Sigmoid colon (tissue), 7 donors: Measurements from ENCODE around the gene SYDE2. TPM values are rescaled to one million over a fixed set of nuclear protein-coding genes. Genes with fewer than 3 reads are reported as not detected.

Experiments
- DNase-seq: peaks from one replicate; pipeline ENCODE4 v3.0.0-alpha.2; 2019
- H3K27ac ChIP-seq, 4 donors: fragments of 200-600 bp; sonication (generic); one replicate each; pipeline ENCODE4 v1.5.1; 2016 to 2019; ENCODE audit warnings: mild to moderate bottlenecking in 1 of 4
- H3K27me3 ChIP-seq, 3 donors: fragments of 200-600 bp; sonication (generic); one replicate each; pipeline ENCODE4 v1.5.1; 2019; ENCODE audit warnings: mild to moderate bottlenecking in 1 of 3
- H3K36me3 ChIP-seq, 4 donors: fragments of 200-600 bp; sonication (generic); one replicate each; pipeline ENCODE4 v1.5.1; 2016 to 2019
- H3K4me1 ChIP-seq, 4 donors: fragments of 200-600 bp; sonication (generic); one replicate each; pipeline ENCODE4 v1.5.1; 2017 to 2019
- H3K4me3 ChIP-seq, 4 donors: fragments of 200-600 bp; sonication (generic); one replicate each; pipeline ENCODE4 v1.5.1; 2017 to 2019; ENCODE audit warnings: mild to moderate bottlenecking in 2 of 4, moderate library complexity in 1 of 4
- H3K9me3 ChIP-seq, 4 donors: fragments of 200-600 bp in 3 of 4; sonication (generic) in 3 of 4; one replicate each; pipeline versions ENCODE4 v1.5.1 to v1.6.1; 2013 to 2019
- EP300 ChIP-seq, 4 donors: sonication (generic); formaldehyde crosslinking; IDR thresholded peaks; one replicate each; pipeline ENCODE4 v1.6.1; 2017; ENCODE audit warnings: antibody characterized with exemption in 4 of 4
- POLR2A ChIP-seq, 2 donors: fragments of 450-650 bp; IDR thresholded peaks; one replicate each; pipeline ENCODE4 v1.6.1; 2016; ENCODE audit warnings: antibody characterized with exemption in 2 of 2, mild to moderate bottlenecking in 2 of 2, moderate library complexity in 2 of 2
- POLR2AphosphoS5 ChIP-seq, 4 donors: sonication (generic); formaldehyde crosslinking; IDR thresholded peaks; one replicate each; pipeline ENCODE4 v1.6.1; 2017; ENCODE audit warnings: antibody characterized with exemption in 4 of 4
- WGBS, 2 donors: extraction: QIAGEN DNeasy Blood & Tissue Kit; methylation state at CpG; one replicate each; pipeline ENCODE4 v1.1.7; 2013; 5-methylcytosine and 5-hydroxymethylcytosine counted together
- intact Hi-C: fragments of 100-400 bp; cut with DNase I; formaldehyde crosslinking; loops from one replicate; pipeline ENCODE4 v1.15.1; 2023
- polyA plus RNA-seq, 3 donors: library from polyadenylated mRNA; stranded (reverse); fragments of 200-250 nt; gene quantifications; one replicate each; pipeline ENCODE4 v1.2.3, GENCODE V29; 2013
- total RNA-seq, 4 donors: library from RNA; depleted of rRNA; stranded (reverse); fragments of >200 nt; gene quantifications; one replicate each; pipeline ENCODE4 v1.1.0, GENCODE V29; 2016
- TF ChIP-seq, protein P1 (sequence below), 4 experiments: fragments of 450-650 bp in 3 of 4; fragments of 200-600 bp in 1 of 4; IDR thresholded peaks; one replicate each; pipeline ENCODE4 v1.5.1; 2016 to 2019; ENCODE audit warnings: antibody characterized with exemption in 4 of 4, mild to moderate bottlenecking in 3 of 4, moderate library complexity in 2 of 4
- donor health status: healthy with polysubstance abuse.
- donor health status: Bipolar disorder and iron deficiency.
- donor health status: healthy.

SYDE2 gene
- total and polyA plus RNA-seq, 7 donors, result 0.46 to 87.3 (median 39.3) TPM

DNA sequence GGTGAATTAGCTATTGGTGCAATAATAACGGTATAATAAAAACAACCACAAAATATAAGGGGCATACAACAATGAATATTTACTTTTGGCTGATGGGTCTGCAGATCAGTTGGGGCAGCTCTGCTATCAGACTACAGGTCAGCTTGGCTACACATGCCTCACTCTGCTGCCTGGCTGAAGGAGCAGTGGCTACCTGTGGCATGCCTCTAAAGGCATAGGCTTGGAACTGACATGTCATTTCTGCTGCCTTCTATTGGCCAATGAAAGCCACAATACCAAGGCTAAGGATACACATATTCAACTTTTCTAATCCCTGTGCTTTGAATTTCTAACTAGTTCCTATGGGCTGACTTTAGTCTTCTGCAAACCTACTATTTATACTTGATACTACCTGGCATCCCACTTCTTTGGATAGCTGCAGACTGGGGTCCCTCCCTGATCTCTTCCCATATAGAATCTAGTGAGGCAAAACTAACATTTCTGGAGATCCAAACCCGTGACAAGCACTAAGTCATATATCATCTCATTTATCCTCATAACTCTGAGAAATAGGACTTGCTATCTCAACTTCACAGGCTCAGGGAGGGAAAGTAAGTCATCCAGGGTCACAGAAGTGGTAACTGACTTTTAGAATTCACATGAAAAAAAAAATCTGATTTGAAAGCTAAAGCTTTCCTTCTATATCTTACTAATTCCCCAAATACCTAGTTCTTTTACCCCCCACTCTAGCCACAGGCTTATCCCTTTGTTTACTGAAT is 19.2 kb upstream of the SYDE2 start:
- TF ChIP-seq, protein P1, sequence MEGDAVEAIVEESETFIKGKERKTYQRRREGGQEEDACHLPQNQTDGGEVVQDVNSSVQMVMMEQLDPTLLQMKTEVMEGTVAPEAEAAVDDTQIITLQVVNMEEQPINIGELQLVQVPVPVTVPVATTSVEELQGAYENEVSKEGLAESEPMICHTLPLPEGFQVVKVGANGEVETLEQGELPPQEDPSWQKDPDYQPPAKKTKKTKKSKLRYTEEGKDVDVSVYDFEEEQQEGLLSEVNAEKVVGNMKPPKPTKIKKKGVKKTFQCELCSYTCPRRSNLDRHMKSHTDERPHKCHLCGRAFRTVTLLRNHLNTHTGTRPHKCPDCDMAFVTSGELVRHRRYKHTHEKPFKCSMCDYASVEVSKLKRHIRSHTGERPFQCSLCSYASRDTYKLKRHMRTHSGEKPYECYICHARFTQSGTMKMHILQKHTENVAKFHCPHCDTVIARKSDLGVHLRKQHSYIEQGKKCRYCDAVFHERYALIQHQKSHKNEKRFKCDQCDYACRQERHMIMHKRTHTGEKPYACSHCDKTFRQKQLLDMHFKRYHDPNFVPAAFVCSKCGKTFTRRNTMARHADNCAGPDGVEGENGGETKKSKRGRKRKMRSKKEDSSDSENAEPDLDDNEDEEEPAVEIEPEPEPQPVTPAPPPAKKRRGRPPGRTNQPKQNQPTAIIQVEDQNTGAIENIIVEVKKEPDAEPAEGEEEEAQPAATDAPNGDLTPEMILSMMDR (IDR thresholded peaks at IDR 0.05), result no peak
- TF ChIP-seq POLR2AphosphoS5 (IDR thresholded peaks at IDR 0.05) (no peak), POLR2A (IDR thresholded peaks at IDR 0.05) (no peak), EP300 (IDR thresholded peaks at IDR 0.05) (no peak)
- no peaks in the 10 kb centered on the region for H3K9me3 ChIP-seq
- no peaks in the 10 kb centered on the region for H3K36me3 ChIP-seq
- H3K4me3 ChIP-seq, result no peak overlapping the region
- no peak for DNase-seq
- 85 to 89% methylated on average over 2 of the region's 2 CpGs for WGBS, 2 donors
- H3K4me1 ChIP-seq, result peaks cover 0 to 65% (median 60%) of the 10 kb centered on the region in 4 donors
- H3K27me3 ChIP-seq, result no peaks in the 10 kb centered on the region
- H3K27ac ChIP-seq, result peak overlapping the region; percentile 73 to 85 (median 78)
- intact Hi-C loops, result no loop called here

DNA sequence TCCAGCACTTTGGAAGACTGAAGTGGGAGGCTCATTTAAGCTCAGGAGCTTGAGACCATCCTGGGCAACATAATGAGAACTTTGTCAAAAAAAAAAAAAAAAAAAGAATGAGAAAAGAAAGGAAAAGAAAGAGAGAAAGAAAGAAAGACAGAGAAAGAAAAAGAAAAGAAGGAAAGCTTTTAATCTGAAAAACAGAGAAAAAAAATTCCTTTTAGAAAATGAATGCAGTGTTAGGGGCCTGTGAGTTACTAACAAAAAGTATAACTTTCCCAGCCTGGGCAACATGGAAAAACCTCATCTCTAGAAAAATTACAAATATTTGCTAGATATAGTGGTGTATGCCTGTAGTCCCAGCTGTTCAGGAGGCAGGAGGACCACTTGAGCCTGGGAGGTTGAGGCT is 15.9 kb upstream of the SYDE2 start:
- H3K36me3 ChIP-seq, result no peaks in the 10 kb centered on the region
- H3K4me3 ChIP-seq, result no peak overlapping the region
- intact Hi-C loops, result no loop called here
- no peak for DNase-seq
- peaks cover 0 to 38% (median 31%) of the 10 kb centered on the region in 4 donors for H3K4me1 ChIP-seq
- H3K9me3 ChIP-seq, result no peaks in the 10 kb centered on the region
- no peak overlapping the region for H3K27ac ChIP-seq
- no peaks in the 10 kb centered on the region for H3K27me3 ChIP-seq
- no peak for TF ChIP-seq POLR2AphosphoS5 (IDR thresholded peaks at IDR 0.05)
- TF ChIP-seq EP300 (IDR thresholded peaks at IDR 0.05), result no peak
- TF ChIP-seq, protein P1 (IDR thresholded peaks at IDR 0.05), result no peak
- TF ChIP-seq POLR2A (IDR thresholded peaks at IDR 0.05), result no peak

DNA sequence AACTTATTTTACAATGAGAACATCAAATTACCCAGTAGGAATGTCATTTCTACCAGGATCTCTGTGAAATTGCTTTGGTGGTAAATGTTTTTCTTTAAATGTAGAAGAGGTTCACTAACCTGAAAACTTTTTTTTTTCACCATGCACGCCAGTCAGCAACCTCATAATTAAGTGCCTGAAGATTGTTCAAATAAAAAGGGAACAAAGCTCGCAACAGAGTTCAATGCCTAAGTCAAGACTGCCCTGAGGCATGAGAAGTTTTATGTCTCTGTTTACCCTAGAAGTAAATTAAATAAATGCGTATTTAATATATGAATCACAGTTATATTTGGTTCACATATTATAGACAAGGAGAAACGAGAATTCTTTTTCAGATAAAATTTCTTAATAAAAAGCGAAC is 13.8 kb upstream of the SYDE2 start:
- WGBS, 2 donors, result 81 to 85% methylated on average over 5 of the region's 5 CpGs
- H3K4me3 ChIP-seq, result peak overlapping the region in 1 of 4 donors; percentile 8

DNA sequence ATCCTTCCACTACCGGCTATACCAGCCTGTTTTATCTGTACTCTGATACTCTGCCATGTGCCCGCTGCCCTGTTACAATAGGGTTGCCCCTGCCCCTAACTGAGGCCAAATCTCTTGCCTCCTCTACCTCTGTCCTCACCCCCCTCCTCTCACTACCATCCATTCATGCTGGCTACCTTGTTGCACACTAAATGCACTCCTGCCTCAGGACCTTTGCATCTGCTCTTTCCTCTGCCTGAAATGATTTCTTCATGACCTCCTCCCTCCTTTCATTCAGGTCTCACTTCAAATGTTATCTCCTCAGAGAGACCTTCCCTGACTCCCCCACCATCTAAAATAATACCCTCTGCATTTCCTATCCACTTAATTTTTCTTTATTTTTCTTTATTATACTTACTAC is 7.7 kb upstream of the SYDE2 start:
- intact Hi-C loops, result no loop called here
- no peak for DNase-seq
- Histone ChIP-seq H3K9me3 (no peaks in the 10 kb centered on the region), H3K4me1 (peaks cover 0 to 30% (median 5%) of the 10 kb centered on the region in 4 donors), H3K27me3 (no peaks in the 10 kb centered on the region), H3K36me3 (no peaks in the 10 kb centered on the region), H3K4me3 (no peak overlapping the region), H3K27ac (no peak overlapping the region)
- TF ChIP-seq, protein P1 (IDR thresholded peaks at IDR 0.05), result no peak
- TF ChIP-seq POLR2AphosphoS5 (IDR thresholded peaks at IDR 0.05) (no peak), EP300 (IDR thresholded peaks at IDR 0.05) (no peak), POLR2A (IDR thresholded peaks at IDR 0.05) (no peak)
- 79 to 83% methylated on average over 2 of the region's 2 CpGs for WGBS, 2 donors

More for the DNA sequence above, 13.8 kb upstream of the SYDE2 start:
- Histone ChIP-seq H3K27ac (peak overlapping the region; percentile 22 to 72 (median 68)), H3K4me1 (peaks cover 0 to 18% (median 12%) of the 10 kb centered on the region in 4 donors), H3K27me3 (no peaks in the 10 kb centered on the region), H3K9me3 (no peaks in the 10 kb centered on the region), H3K36me3 (no peaks in the 10 kb centered on the region)
- TF ChIP-seq EP300 (IDR thresholded peaks at IDR 0.05) (no peak), POLR2A (IDR thresholded peaks at IDR 0.05) (no peak), POLR2AphosphoS5 (IDR thresholded peaks at IDR 0.05) (no peak)
- TF ChIP-seq, protein P1 (IDR thresholded peaks at IDR 0.05), result no peak
- DNase-seq, result no peak
- intact Hi-C loops, result no loop called here
